HEK293 (cell line): Measurements from ENCODE around the gene XYLB.

Experiments used
- CTCF ChIA-PET: fragments of 350-600 bp; formaldehyde crosslinking; extraction: SDS; loops from one replicate; lab custom pipeline; 2021; ENCODE audit warnings: antibody characterized with exemption; lab: Yijun Ruan, JAX
- POLR2A ChIA-PET: fragments of 300-600 bp; formaldehyde crosslinking; extraction: SDS; loops from one replicate; lab custom pipeline; 2020; ENCODE audit warnings: antibody characterized with exemption, inconsistent platforms; lab: Yijun Ruan, JAX
- H3K27ac ChIP-seq: fragments of 200-500 bp; sonication (Bioruptor generic); 2 replicates; pipeline ENCODE4 v1.5.1; 2014; ENCODE audit warnings: low read depth, low read length, control low read depth, inconsistent platforms; ENCODE audit errors: extremely low read depth
- H3K36me3 ChIP-seq, 2 experiments: fragments of 200-500 bp in 1 of 2; sonication (Bioruptor generic) in 1 of 2; 1 replicate in 1 of 2; 2 replicates in 1 of 2; pipeline ENCODE4 v1.5.1; 2014 to 2017; ENCODE audit warnings: inconsistent platforms in 2 of 2, low read length in 2 of 2; ENCODE audit not compliant: control insufficient read depth in 2 of 2, insufficient read depth in 1 of 2
- H3K4me1 ChIP-seq: fragments of 200-500 bp; sonication (Bioruptor generic); 2 replicates; pipeline ENCODE4 v1.5.1; 2014; ENCODE audit warnings: mild to moderate bottlenecking, low read length, inconsistent platforms; ENCODE audit not compliant: control insufficient read depth, insufficient read depth
- H3K4me3 ChIP-seq: 2 replicates; pipeline ENCODE4 v1.5.1; 2011; ENCODE audit warnings: low read depth, mild to moderate bottlenecking, control low read depth, low read length, moderate library complexity
- H3K9me3 ChIP-seq: fragments of 200-500 bp; sonication (Bioruptor generic); 2 replicates; pipeline ENCODE4 v1.5.1; 2014; ENCODE audit warnings: low read depth, low read length, inconsistent platforms; ENCODE audit not compliant: control insufficient read depth, insufficient read depth
- ELK4 ChIP-seq: IDR thresholded peaks from 2 replicates; pipeline ENCODE4 v1.6.1; 2011; ENCODE audit warnings: mild to moderate bottlenecking, low read depth, low read length, borderline replicate concordance
- RBAK ChIP-seq: fragments of 450-650 bp; formaldehyde crosslinking; IDR thresholded peaks from 2 replicates; pipeline ENCODE4 v1.5.1; 2016; ENCODE audit warnings: missing biosample characterization, missing genetic modification characterization
- REPIN1 ChIP-seq: fragments of 450-650 bp; formaldehyde crosslinking; IDR thresholded peaks from 2 replicates; pipeline ENCODE4 v1.5.1; 2017; ENCODE audit warnings: missing biosample characterization, missing genetic modification characterization, low read depth
- SCRT1 ChIP-seq: fragments of 450-650 bp; formaldehyde crosslinking; IDR thresholded peaks from 2 replicates; pipeline ENCODE4 v1.5.1; 2016; ENCODE audit warnings: missing biosample characterization, missing genetic modification characterization, borderline replicate concordance
- ZBTB17 ChIP-seq: fragments of 450-650 bp; formaldehyde crosslinking; IDR thresholded peaks from 2 replicates; pipeline ENCODE4 v1.5.1; 2016; ENCODE audit warnings: missing biosample characterization, missing genetic modification characterization
- ZBTB21 ChIP-seq: fragments of 450-650 bp; formaldehyde crosslinking; IDR thresholded peaks from 2 replicates; pipeline ENCODE4 v1.5.1; 2017; ENCODE audit warnings: missing biosample characterization, missing genetic modification characterization
- ZBTB6 ChIP-seq: fragments of 450-650 bp; formaldehyde crosslinking; IDR thresholded peaks from 2 replicates; pipeline ENCODE4 v1.5.1; 2017; ENCODE audit warnings: missing biosample characterization, missing genetic modification characterization
- ZFP41 ChIP-seq: fragments of 450-650 bp; formaldehyde crosslinking; IDR thresholded peaks from 2 replicates; pipeline ENCODE4 v1.5.1; 2016; ENCODE audit warnings: missing biosample characterization, missing genetic modification characterization, borderline replicate concordance
- ZNF114 ChIP-seq: fragments of 450-650 bp; formaldehyde crosslinking; IDR thresholded peaks from 2 replicates; pipeline ENCODE4 v1.5.0; 2017; ENCODE audit warnings: missing biosample characterization, missing genetic modification characterization
- ZNF155 ChIP-seq: fragments of 450-650 bp; formaldehyde crosslinking; IDR thresholded peaks from 2 replicates; pipeline ENCODE4 v1.5.1; 2016; ENCODE audit warnings: missing biosample characterization, missing genetic modification characterization
- ZNF202 ChIP-seq: fragments of 450-650 bp; formaldehyde crosslinking; IDR thresholded peaks from 2 replicates; pipeline ENCODE4 v1.5.1; 2016; ENCODE audit warnings: missing biosample characterization, missing genetic modification characterization, borderline replicate concordance
- ZNF37A ChIP-seq: fragments of 450-650 bp; IDR thresholded peaks from 2 replicates; pipeline ENCODE4 v1.5.1; 2018; ENCODE audit warnings: missing biosample characterization, missing genetic modification characterization
- ZNF416 ChIP-seq: fragments of 450-650 bp; formaldehyde crosslinking; IDR thresholded peaks from 2 replicates; pipeline ENCODE4 v1.5.1; 2016; ENCODE audit warnings: missing biosample characterization, missing genetic modification characterization
- ZNF558 ChIP-seq: fragments of 450-650 bp; formaldehyde crosslinking; IDR thresholded peaks from 2 replicates; pipeline ENCODE4 v1.5.1; 2016; ENCODE audit warnings: missing biosample characterization, missing genetic modification characterization
- ZNF707 ChIP-seq: fragments of 450-650 bp; formaldehyde crosslinking; IDR thresholded peaks from 2 replicates; pipeline ENCODE4 v1.5.1; 2016; ENCODE audit warnings: missing biosample characterization, missing genetic modification characterization
- ZNF776 ChIP-seq: fragments of 450-650 bp; formaldehyde crosslinking; IDR thresholded peaks from 2 replicates; pipeline ENCODE4 v1.5.0; 2017; ENCODE audit warnings: missing biosample characterization, missing genetic modification characterization, borderline replicate concordance
- TF ChIP-seq, protein P1 (sequence below): fragments of 450-650 bp; formaldehyde crosslinking; IDR thresholded peaks from 2 replicates; pipeline ENCODE4 v1.5.0; 2017; ENCODE audit warnings: missing biosample characterization, missing genetic modification characterization, borderline replicate concordance
- TF ChIP-seq, protein P2 (sequence below): fragments of 450-650 bp; formaldehyde crosslinking; IDR thresholded peaks from 2 replicates; pipeline ENCODE4 v1.5.1; 2016; ENCODE audit warnings: missing biosample characterization, missing genetic modification characterization

The XYLB gene

GRCh38 chr3:38371541-38372213, 25.1 kb downstream of the XYLB start:
- Histone ChIP-seq H3K36me3 (peaks cover 0 to 96% of the 10 kb centered on the region in 2 experiments; a peak in 1 of 3 replicates), H3K9me3 (no peaks in the 10 kb centered on the region), H3K4me1 (no peaks in the 10 kb centered on the region)
- POLR2A ChIA-PET, result no interaction called here
- CTCF ChIA-PET, result interaction anchor here (0.5 to 0.7 kb wide), 2 partner anchors 100 to 149 kb away, joined by 3 to 5 read pairs; no protein-coding TSS in a partner anchor
- TF ChIP-seq ZNF202 (tag by site-specific recombination) (no peak), ZBTB6 (tag by site-specific recombination) (no peak), RBAK (tag by site-specific recombination) (no peak), ZNF114 (no peak), ZNF776 (tag by site-specific recombination) (no peak), ELK4 (no peak), REPIN1 (no peak), ZNF416 (tag by site-specific recombination) (no peak), ZNF558 (tag by site-specific recombination) (no peak), ZBTB21 (tag by site-specific recombination) (no peak), SCRT1 (tag by site-specific recombination) (no peak), ZNF37A (no peak), ZNF707 (tag by site-specific recombination) (no peak), ZNF155 (tag by site-specific recombination) (no peak), ZFP41 (no peak), ZBTB17 (tag by site-specific recombination) (no peak)
- TF ChIP-seq, protein P1, sequence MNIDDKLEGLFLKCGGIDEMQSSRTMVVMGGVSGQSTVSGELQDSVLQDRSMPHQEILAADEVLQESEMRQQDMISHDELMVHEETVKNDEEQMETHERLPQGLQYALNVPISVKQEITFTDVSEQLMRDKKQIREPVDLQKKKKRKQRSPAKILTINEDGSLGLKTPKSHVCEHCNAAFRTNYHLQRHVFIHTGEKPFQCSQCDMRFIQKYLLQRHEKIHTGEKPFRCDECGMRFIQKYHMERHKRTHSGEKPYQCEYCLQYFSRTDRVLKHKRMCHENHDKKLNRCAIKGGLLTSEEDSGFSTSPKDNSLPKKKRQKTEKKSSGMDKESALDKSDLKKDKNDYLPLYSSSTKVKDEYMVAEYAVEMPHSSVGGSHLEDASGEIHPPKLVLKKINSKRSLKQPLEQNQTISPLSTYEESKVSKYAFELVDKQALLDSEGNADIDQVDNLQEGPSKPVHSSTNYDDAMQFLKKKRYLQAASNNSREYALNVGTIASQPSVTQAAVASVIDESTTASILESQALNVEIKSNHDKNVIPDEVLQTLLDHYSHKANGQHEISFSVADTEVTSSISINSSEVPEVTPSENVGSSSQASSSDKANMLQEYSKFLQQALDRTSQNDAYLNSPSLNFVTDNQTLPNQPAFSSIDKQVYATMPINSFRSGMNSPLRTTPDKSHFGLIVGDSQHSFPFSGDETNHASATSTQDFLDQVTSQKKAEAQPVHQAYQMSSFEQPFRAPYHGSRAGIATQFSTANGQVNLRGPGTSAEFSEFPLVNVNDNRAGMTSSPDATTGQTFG (tag by site-specific recombination), result no peak
- TF ChIP-seq, protein P2, sequence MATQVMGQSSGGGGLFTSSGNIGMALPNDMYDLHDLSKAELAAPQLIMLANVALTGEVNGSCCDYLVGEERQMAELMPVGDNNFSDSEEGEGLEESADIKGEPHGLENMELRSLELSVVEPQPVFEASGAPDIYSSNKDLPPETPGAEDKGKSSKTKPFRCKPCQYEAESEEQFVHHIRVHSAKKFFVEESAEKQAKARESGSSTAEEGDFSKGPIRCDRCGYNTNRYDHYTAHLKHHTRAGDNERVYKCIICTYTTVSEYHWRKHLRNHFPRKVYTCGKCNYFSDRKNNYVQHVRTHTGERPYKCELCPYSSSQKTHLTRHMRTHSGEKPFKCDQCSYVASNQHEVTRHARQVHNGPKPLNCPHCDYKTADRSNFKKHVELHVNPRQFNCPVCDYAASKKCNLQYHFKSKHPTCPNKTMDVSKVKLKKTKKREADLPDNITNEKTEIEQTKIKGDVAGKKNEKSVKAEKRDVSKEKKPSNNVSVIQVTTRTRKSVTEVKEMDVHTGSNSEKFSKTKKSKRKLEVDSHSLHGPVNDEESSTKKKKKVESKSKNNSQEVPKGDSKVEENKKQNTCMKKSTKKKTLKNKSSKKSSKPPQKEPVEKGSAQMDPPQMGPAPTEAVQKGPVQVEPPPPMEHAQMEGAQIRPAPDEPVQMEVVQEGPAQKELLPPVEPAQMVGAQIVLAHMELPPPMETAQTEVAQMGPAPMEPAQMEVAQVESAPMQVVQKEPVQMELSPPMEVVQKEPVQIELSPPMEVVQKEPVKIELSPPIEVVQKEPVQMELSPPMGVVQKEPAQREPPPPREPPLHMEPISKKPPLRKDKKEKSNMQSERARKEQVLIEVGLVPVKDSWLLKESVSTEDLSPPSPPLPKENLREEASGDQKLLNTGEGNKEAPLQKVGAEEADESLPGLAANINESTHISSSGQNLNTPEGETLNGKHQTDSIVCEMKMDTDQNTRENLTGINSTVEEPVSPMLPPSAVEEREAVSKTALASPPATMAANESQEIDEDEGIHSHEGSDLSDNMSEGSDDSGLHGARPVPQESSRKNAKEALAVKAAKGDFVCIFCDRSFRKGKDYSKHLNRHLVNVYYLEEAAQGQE (tag by site-specific recombination), result no peak
- TF ChIP-seq, all 188 proteins: peak for 0
- H3K27ac ChIP-seq, result no peak overlapping the region
- H3K4me3 ChIP-seq, result no peak overlapping the region
